GM08714 (cell line): ENCODE results near the gene IQGAP1.

Source experiments
- H3K4me3 ChIP-seq: fragments of 200-500 bp; sonication (Bioruptor generic); 2 replicates; pipeline ENCODE4 v1.5.1; 2014; ENCODE audit warnings: mild to moderate bottlenecking, low read length, inconsistent platforms
- ZNF274 ChIP-seq: IDR thresholded peaks from 2 replicates; pipeline ENCODE4 v1.6.1; 2012; ENCODE audit warnings: mild to moderate bottlenecking, low read depth, low read length

Gene IQGAP1

DNA sequence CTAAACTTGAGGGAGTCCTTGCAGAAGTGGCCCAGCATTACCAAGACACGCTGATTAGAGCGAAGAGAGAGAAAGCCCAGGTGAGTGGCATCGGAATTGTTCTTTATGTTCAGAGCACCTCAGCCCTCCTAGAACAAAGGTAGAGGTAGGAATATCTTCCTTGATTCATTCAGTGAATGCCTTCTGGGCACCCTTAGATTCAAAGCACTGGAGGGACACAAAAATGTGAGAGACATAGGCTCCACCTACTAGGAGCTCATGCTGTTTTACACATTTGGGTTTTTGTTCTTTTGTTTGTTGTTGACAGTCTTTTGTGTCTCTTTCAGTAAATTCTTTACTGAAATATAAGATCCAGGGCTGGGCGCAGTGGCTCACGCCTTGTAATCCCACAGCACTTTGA lies 68.2 kb downstream of the IQGAP1 start:
- TF ChIP-seq ZNF274: no peak
- H3K4me3 ChIP-seq: no peak overlapping the region

DNA sequence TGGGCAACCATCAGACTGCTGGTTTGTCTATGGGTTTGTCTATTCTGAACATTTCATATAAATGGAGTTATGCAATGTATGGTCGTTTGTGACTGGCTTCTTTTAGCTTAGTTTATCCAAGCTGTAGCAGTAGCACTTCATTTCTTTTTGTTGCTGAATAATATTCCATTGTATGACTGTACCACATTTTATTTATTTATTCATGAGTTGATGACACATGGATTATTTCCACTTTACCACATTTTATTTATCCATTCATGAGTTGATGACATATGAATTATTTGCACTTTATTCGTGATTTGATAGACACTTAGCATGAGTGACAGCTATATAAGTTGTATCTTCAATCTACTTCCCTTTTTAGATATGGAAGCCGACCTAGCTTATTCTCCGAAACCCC lies 70.0 kb downstream of the IQGAP1 start:
- TF ChIP-seq ZNF274: no peak
- no peak overlapping the region for H3K4me3 ChIP-seq

- TF ChIP-seq ZNF274: no peak
- no peak overlapping the region for H3K4me3 ChIP-seq
Measured at GRCh38 chr15:90459368-90459767, 71.3 kb downstream of the IQGAP1 start.

DNA sequence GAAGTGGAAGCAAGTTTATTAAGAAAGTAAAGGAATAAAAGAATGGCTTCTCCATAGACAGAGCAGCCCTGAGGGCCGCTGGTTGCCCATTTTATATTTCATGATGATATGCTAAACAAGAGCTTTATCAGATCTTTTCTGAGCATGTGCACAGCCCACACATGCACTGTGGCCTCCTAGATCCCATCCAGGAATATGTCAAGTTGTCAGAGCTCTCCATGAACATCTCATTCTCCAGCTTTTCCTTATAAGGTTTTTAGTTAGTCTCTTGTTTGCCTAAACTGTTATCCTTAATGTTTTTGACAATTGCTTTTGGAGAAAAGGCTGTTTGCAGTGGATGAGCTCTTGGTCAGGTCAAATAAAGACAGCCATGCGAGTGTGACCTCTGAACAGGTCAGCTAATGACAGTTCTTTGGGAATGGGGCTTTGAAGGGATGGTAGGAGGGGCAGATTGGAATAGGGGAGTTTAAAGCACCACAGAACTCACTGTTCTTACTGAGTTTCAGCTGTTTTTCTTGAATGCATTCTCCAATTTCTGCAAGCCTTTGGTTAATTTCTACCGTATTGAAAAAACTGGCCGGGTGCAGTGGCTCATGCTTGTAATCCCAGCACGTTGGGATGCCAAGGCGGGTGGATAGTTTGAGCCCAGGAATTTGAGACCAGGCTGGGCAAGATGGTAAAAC lies 72.2 kb downstream of the IQGAP1 start:
- no peak overlapping the region for H3K4me3 ChIP-seq
- TF ChIP-seq ZNF274: no peak

GRCh38 chr15:90463381-90463780 lies 75.3 kb downstream of the IQGAP1 start:
- H3K4me3 ChIP-seq: no peak overlapping the region
- no peak for TF ChIP-seq ZNF274

DNA sequence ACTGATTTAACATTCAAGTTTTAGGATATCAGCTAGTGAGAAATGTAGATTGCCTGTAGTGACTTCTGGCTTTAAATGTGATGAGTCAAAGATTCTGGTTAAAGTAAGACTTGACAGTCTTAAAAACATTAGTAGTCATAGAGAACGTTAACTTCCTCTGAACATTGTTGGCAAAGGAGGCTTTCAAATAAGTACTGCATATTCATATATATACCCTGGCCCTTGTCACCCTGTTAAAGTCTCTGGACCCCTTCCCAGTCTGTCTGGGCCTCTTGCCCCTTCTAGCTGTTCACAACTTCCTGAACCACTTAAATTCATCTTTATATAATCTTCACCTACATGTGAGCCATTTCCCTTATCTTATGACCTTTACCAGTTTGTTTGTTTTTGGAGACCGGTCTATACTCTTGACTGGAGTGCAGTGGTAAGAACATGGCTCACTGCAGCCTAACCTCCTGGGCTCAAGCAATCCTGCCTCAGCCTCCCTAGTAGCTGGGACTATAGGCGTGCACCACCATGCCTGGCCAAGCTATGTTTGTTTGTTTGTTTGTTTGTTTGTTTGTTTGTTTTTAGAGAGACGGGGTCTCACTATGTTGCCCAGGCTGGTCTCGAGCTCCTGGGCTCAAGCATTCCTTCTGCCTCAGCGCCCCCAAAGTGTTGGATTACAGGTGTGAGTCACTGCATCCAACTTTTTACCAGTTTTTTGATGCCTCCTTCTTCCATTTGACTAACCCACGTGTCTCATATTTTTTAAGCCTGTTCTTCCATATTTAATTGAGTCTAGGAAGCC lies 77.3 kb downstream of the IQGAP1 start:
- no peak overlapping the region for H3K4me3 ChIP-seq
- no peak for TF ChIP-seq ZNF274

DNA sequence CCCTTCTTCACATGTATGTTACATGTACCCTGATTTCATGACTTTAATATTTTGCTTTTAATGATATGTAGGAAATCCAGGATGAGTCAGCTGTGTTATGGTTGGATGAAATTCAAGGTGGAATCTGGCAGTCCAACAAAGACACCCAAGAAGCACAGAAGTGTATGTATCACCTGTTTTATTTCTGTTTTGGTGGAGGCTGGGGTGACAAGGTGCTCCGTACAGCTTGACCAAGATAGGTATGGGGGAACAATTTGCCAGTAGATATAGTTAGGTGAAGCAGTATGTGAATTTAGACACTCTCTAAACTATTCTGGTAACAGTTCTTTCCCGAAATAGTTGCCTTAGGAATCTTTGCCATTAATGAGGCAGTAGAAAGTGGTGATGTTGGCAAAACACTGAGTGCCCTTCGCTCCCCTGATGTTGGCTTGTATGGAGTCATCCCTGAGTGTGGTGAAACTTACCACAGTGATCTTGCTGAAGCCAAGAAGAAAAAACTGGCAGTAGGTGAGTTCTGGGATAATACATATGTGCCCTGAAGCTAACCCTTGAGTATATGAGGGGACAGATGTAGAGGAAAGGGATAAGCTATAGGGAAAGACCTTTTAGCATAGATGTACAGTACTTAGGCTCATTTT lies 78.0 kb downstream of the IQGAP1 start:
- TF ChIP-seq ZNF274: no peak
- no peak overlapping the region for H3K4me3 ChIP-seq

- H3K4me3 ChIP-seq: no peak overlapping the region
- no peak for TF ChIP-seq ZNF274
Measured at GRCh38 chr15:90469723-90470122, 81.7 kb downstream of the IQGAP1 start.

DNA sequence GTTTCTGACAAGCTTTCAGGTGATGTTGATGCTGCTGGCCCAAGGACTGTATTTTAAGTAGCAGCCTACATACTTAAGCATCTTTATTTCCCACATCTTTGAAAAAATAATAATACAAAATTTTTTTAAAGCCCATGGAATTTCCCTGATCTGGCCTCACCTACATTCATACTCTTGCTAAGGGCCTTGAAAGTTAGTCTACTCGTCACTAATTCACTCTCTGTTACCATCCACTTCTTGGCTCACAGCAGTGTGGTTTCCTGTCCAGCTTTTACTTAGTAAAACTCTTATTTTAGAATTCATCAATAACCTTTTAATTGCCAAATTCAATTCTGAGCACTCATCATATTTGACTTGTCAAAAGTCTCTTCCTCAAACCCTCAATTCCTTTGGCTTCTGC lies 82.4 kb downstream of the IQGAP1 start:
- TF ChIP-seq ZNF274: no peak
- H3K4me3 ChIP-seq: no peak overlapping the region

GRCh38 chr15:90471126-90471525 lies 83.1 kb downstream of the IQGAP1 start:
- TF ChIP-seq ZNF274: no peak
- H3K4me3 ChIP-seq: no peak overlapping the region

DNA sequence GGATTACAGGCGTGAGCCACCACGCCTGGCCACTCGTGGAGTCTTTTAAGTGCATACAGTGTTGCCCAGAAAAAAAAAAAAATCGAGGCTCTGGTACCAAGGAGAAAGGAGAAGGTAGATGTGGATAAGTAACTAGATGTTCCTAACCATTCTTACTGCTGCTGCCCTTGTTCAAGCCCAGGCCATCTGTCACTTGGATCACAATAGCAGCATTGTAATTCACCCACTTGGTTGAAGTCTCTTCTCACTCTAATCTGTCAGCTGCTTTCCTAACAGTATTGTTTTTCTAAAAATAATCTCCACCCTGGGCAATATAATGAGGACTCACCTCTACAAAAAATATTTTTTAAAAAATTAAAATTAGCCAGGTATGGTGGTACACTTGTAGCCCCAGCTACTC lies 83.7 kb downstream of the IQGAP1 start:
- no peak for TF ChIP-seq ZNF274
- no peak overlapping the region for H3K4me3 ChIP-seq

GRCh38 chr15:90478846-90479481 lies 90.9 kb downstream of the IQGAP1 start:
- no peak overlapping the region for H3K4me3 ChIP-seq

DNA sequence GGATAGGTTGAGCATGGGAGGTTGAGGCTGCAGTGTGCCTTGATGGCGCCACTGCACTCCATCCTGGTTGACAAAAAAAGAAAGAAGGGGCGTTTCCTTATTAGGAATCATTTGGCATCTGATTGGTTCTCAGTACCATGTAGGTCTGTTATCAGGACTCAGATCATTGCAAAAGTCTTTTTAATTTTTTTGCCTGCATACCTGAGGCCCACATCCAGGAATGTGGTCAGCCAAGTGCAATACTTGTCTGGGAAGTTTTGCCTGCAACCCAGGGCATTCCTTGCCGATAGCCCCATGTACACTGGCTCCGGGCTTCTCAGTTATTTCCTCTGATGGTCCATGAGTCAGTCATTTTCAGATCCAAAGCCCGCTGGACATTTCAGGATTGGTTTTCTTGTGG lies 91.6 kb downstream of the IQGAP1 start:
- no peak overlapping the region for H3K4me3 ChIP-seq
- no peak for TF ChIP-seq ZNF274

More at GRCh38 chr15:90478846-90479481, 90.9 kb downstream of the IQGAP1 start:
- TF ChIP-seq ZNF274: no peak

DNA sequence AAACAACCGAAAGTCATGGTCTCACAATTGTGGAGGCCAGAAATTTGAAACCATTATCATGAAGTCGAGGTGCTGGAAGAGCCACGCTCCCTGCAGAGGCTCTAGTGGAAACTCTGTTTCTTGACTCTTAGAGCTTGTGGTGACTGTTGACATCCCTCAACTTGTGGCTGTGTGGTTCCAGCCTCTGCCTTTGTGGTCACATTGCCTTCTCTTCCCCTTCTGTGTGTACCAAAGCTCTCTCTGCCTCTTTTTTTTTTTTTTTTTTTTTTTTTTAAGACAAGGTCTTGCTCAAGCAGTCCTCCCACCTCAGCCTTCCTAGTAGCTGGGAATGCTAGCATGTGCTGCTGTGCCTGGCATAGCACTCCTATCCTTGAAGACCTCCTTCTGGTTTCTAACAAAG lies 93.0 kb downstream of the IQGAP1 start:
- no peak overlapping the region for H3K4me3 ChIP-seq
- TF ChIP-seq ZNF274: no peak

DNA sequence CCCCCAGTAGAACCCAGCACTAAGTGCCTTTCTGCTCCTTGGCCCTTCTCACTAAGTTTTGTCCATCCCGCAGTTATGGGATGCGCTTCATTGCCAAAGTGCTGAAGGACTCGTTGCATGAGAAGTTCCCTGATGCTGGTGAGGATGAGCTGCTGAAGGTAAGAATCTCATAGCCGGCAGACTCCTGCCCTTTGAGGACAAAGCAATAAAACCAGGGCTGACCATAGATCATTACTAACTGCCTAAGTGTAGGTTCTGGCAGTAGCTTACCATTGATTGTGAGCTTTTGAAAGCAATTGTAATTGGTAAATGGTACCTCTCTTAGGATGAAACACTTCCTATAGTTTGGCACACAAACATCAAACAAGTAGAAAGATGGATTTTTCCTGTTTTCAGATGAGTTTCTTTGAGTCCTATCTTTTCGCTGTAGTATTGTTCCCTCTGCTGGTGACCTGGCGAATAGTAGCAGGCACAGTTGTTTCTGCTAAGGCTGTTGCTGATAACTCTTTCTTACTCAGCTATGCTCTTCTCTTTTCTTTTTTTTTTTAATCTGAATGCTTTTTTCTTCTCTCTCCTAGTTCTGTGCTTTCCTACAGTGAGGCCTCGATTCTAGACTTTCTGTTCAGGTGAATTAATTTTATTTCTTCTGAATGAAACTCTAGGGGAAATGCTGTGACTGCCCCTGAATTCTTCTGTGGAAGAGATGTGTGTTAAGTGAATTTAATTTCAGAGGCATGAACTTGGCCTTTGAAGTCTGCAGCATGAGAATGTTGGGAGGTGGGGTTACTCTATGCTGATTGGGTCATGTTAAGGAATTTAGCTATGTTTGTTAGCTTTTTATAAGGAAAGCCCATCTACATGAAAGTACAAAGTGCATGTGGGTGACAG lies 94.3 kb downstream of the IQGAP1 start:
- no peak overlapping the region for H3K4me3 ChIP-seq
- TF ChIP-seq ZNF274: no peak
